Loucy (cell line): ENCODE data around the gene IFI44L.

Experiments
- H2AFZ ChIP-seq: fragments of 200-600 bp; sonication (generic); 2 replicates; pipeline ENCODE4 v1.6.0; 2016; ENCODE audit warnings: antibody characterized with exemption, mild to moderate bottlenecking, low read length, moderate library complexity
- H3F3A ChIP-seq: fragments of 200-600 bp; 2 replicates; pipeline ENCODE4 v1.6.0; 2016; ENCODE audit warnings: antibody characterized with exemption, low read depth, mild to moderate bottlenecking
- H3K27me3 ChIP-seq: fragments of 200-600 bp; sonication (generic); 2 replicates; pipeline ENCODE4 v1.6.1; 2014; ENCODE audit warnings: low read length, mild to moderate bottlenecking; ENCODE audit not compliant: insufficient read depth, poor library complexity, severe bottlenecking
- H3K36me3 ChIP-seq: fragments of 200-600 bp; sonication (generic); 2 replicates; pipeline ENCODE4 v1.6.1; 2016; ENCODE audit warnings: low read length; ENCODE audit not compliant: insufficient read depth
- H3K4me1 ChIP-seq: fragments of 200-600 bp; sonication (generic); 2 replicates; pipeline ENCODE4 v1.5.1; 2014; ENCODE audit warnings: low read length, mild to moderate bottlenecking; ENCODE audit not compliant: insufficient read depth, poor library complexity, severe bottlenecking
- H3K4me2 ChIP-seq: fragments of 200-600 bp; sonication (generic); 2 replicates; pipeline ENCODE4 v1.6.0; 2014; ENCODE audit warnings: antibody characterized with exemption, low read length, low read depth, mild to moderate bottlenecking; ENCODE audit not compliant: poor library complexity, severe bottlenecking
- H3K4me3 ChIP-seq: fragments of 200-600 bp; sonication (generic); 2 replicates; pipeline ENCODE4 v1.5.1; 2014; ENCODE audit warnings: low read length, mild to moderate bottlenecking, mixed read lengths; ENCODE audit not compliant: poor library complexity, severe bottlenecking
- H3K79me2 ChIP-seq: fragments of 200-600 bp; sonication (generic); 2 replicates; pipeline ENCODE4 v1.6.1; 2014; ENCODE audit warnings: low read length; ENCODE audit not compliant: insufficient read depth
- H3K9ac ChIP-seq: fragments of 200-600 bp; sonication (generic); 2 replicates; pipeline ENCODE4 v1.6.0; 2014; ENCODE audit warnings: mild to moderate bottlenecking, low read depth, low read length, moderate library complexity; ENCODE audit not compliant: poor library complexity, severe bottlenecking
- H3K9me2 ChIP-seq: fragments of 200-600 bp; sonication (generic); replicated peaks from 2 replicates; pipeline ENCODE4 v1.6.1; 2016; ENCODE audit warnings: low read depth, low read length, mixed read lengths
- H3K9me3 ChIP-seq: fragments of 200-600 bp; sonication (generic); 2 replicates; pipeline ENCODE4 v1.6.1; 2014; ENCODE audit warnings: mild to moderate bottlenecking, antibody characterized with exemption, low read length, low read depth; ENCODE audit not compliant: insufficient read depth
- H4K20me1 ChIP-seq: fragments of 200-600 bp; sonication (generic); 2 replicates; pipeline ENCODE4 v1.6.0; 2014; ENCODE audit warnings: antibody characterized with exemption, low read length, mild to moderate bottlenecking; ENCODE audit not compliant: insufficient read depth, poor library complexity, severe bottlenecking
- EZH2phosphoT487 ChIP-seq: fragments of 200-600 bp; IDR thresholded peaks from 2 replicates; pipeline ENCODE4 v1.6.1; 2018; ENCODE audit warnings: antibody characterized with exemption, mild to moderate bottlenecking, moderate library complexity, borderline replicate concordance
- TF ChIP-seq, protein P1 (sequence below): fragments of 200-600 bp; sonication (generic); conservative IDR thresholded peaks from 2 replicates; pipeline ENCODE4 v1.5.1; 2014; ENCODE audit warnings: mild to moderate bottlenecking, antibody characterized with exemption, low read length

Gene IFI44L

GRCh38 chr1:78604643-78605042 is 15.6 kb upstream of the IFI44L start:
- H3K4me2 ChIP-seq = no peak overlapping the region
- H3K79me2 ChIP-seq = no peaks in the 10 kb centered on the region
- H3K9me2 ChIP-seq = no peaks in the 10 kb centered on the region
- H3K36me3 ChIP-seq = no peaks in the 10 kb centered on the region
- no peaks in the 10 kb centered on the region for H3K9me3 ChIP-seq
- no peaks in the 10 kb centered on the region for H4K20me1 ChIP-seq
- H3F3A ChIP-seq = no peaks in the 10 kb centered on the region
- H3K9ac ChIP-seq = no peak overlapping the region
- no peak overlapping the region for H3K4me3 ChIP-seq
- no peaks in the 10 kb centered on the region for H3K4me1 ChIP-seq
- no peak for TF ChIP-seq EZH2phosphoT487
- TF ChIP-seq, protein P1, sequence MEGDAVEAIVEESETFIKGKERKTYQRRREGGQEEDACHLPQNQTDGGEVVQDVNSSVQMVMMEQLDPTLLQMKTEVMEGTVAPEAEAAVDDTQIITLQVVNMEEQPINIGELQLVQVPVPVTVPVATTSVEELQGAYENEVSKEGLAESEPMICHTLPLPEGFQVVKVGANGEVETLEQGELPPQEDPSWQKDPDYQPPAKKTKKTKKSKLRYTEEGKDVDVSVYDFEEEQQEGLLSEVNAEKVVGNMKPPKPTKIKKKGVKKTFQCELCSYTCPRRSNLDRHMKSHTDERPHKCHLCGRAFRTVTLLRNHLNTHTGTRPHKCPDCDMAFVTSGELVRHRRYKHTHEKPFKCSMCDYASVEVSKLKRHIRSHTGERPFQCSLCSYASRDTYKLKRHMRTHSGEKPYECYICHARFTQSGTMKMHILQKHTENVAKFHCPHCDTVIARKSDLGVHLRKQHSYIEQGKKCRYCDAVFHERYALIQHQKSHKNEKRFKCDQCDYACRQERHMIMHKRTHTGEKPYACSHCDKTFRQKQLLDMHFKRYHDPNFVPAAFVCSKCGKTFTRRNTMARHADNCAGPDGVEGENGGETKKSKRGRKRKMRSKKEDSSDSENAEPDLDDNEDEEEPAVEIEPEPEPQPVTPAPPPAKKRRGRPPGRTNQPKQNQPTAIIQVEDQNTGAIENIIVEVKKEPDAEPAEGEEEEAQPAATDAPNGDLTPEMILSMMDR = no peak
- H3K27me3 ChIP-seq = no peaks in the 10 kb centered on the region
- no peak overlapping the region for H2AFZ ChIP-seq

DNA sequence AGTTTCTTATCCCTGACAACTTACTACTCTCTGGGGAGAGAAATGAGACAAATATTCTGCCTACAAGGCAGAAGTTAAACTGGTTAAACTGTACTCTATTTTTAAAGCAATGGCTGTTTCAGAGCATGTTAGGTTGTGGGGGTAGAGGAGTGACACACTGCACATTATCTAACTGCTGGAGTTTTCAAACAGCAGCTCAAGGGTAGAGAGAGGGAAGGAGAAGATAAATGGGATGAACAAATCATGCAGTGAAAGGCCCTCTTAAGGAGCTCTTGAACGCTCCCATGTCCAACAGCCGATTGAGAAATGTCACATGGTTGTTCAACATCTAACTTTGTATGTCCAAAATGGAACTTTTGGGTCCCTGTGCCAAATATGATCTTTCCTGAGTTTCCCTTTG is 14.0 kb upstream of the IFI44L start:
- Histone ChIP-seq H3K9ac (no peak overlapping the region), H3K27me3 (no peaks in the 10 kb centered on the region), H3K4me1 (no peaks in the 10 kb centered on the region), H2AFZ (peak overlapping the region; percentile 55; the same call in 1 of the 2 replicates), H3K4me3 (no peak overlapping the region), H4K20me1 (no peaks in the 10 kb centered on the region), H3F3A (no peaks in the 10 kb centered on the region), H3K4me2 (no peak overlapping the region), H3K9me3 (no peaks in the 10 kb centered on the region), H3K79me2 (no peaks in the 10 kb centered on the region), H3K9me2 (no peaks in the 10 kb centered on the region), H3K36me3 (no peaks in the 10 kb centered on the region)
- no peak for TF ChIP-seq EZH2phosphoT487
- TF ChIP-seq, protein P1 = no peak

- H4K20me1 ChIP-seq = no peaks in the 10 kb centered on the region
- no peaks in the 10 kb centered on the region for H3K4me1 ChIP-seq
- H3K27me3 ChIP-seq = no peaks in the 10 kb centered on the region
- no peaks in the 10 kb centered on the region for H3F3A ChIP-seq
- no peak overlapping the region for H3K4me2 ChIP-seq
- H2AFZ ChIP-seq = peak overlapping the region; percentile 10; the same call in 1 of the 2 replicates
- no peaks in the 10 kb centered on the region for H3K79me2 ChIP-seq
- H3K9me2 ChIP-seq = no peaks in the 10 kb centered on the region
- TF ChIP-seq EZH2phosphoT487 = no peak
- TF ChIP-seq, protein P1 = peak; percentile 73
- no peak overlapping the region for H3K9ac ChIP-seq
- H3K36me3 ChIP-seq = no peaks in the 10 kb centered on the region
- H3K4me3 ChIP-seq = no peak overlapping the region
- no peaks in the 10 kb centered on the region for H3K9me3 ChIP-seq
Measured at GRCh38 chr1:78607334-78607927, 12.8 kb upstream of the IFI44L start.
